Activated gamma-delta T cell treated with anti-CD3 and anti-CD28 coated beads, Interleukin-2, amount 50 U/mL, for 16 hours (primary cell): Measurements from ENCODE around the gene CDK2.
A peak's percentile ranks its signal among the peaks of the same experiment; 100 is the strongest.
"Not testable (repeated sequence)": the region's sequence is repeated elsewhere in the genome, so short reads cannot be mapped to it uniquely, and the experiment has no call there.

Experiments
- DNase-seq: peaks from one replicate; pipeline ENCODE4 v3.0.0-alpha.2; 2020; ENCODE audit warnings: low read depth

The CDK2 gene

GRCh38 chr12:55982319-55982936, 15.8 kb downstream of the CDK2 start:
- no peak for DNase-seq

- no peak for DNase-seq
These were observed 16.7 kb downstream of the CDK2 start for GRCh38 chr12:55983232-55983842.

- DNase-seq = no peak
These were observed 18.2 kb downstream of the CDK2 start for GRCh38 chr12:55984861-55985260.

GRCh38 chr12:55985341-55985740, 18.7 kb downstream of the CDK2 start:
- DNase-seq = no peak

- DNase-seq = not testable (repeated sequence)
These were observed 19.3 kb downstream of the CDK2 start for GRCh38 chr12:55985976-55986375.

GRCh38 chr12:55991110-55991509, 24.5 kb downstream of the CDK2 start:
- DNase-seq = no peak

GRCh38 chr12:55993230-55993853, 26.7 kb downstream of the CDK2 start:
- no peak for DNase-seq

- no peak for DNase-seq
These were observed 28.7 kb downstream of the CDK2 start for GRCh38 chr12:55995366-55995765.

- DNase-seq = peak; percentile 53
These were observed 29.6 kb downstream of the CDK2 start for GRCh38 chr12:55996201-55996714.

GRCh38 chr12:55996715-55997534, 30.3 kb downstream of the CDK2 start, which contains the start of gene SUOX:
Gene SUOX (plus strand): TSS chr12:55997276. CDS start chr12:56002222, 4,946 bp downstream.
- DNase-seq = no peak

GRCh38 chr12:55997535-55997859, 30.9 kb downstream of the CDK2 start:
- no peak for DNase-seq

- DNase-seq = not testable (repeated sequence)
These were observed 32.9 kb downstream of the CDK2 start for GRCh38 chr12:55999522-55999921.

GRCh38 chr12:55999999-56000540, 33.4 kb downstream of the CDK2 start:
- not testable (repeated sequence) for DNase-seq

- no peak for DNase-seq
These were observed 35.0 kb downstream of the CDK2 start for GRCh38 chr12:56001487-56002100.

GRCh38 chr12:56003376-56003775, 36.7 kb downstream of the CDK2 start:
- not testable (repeated sequence) for DNase-seq

GRCh38 chr12:56004211-56004610, 37.6 kb downstream of the CDK2 start:
- DNase-seq = no peak

GRCh38 chr12:56007564-56008559, 41.2 kb downstream of the CDK2 start:
- peak; percentile 55 for DNase-seq

- no peak for DNase-seq
These were observed 43.5 kb downstream of the CDK2 start for GRCh38 chr12:56010111-56010570.

GRCh38 chr12:56011509-56012090, 45.0 kb downstream of the CDK2 start:
- DNase-seq = no peak

GRCh38 chr12:56013482-56013881, 46.9 kb downstream of the CDK2 start:
- DNase-seq = no peak
